ENCODE data around the gene SIAH3.

DNA sequence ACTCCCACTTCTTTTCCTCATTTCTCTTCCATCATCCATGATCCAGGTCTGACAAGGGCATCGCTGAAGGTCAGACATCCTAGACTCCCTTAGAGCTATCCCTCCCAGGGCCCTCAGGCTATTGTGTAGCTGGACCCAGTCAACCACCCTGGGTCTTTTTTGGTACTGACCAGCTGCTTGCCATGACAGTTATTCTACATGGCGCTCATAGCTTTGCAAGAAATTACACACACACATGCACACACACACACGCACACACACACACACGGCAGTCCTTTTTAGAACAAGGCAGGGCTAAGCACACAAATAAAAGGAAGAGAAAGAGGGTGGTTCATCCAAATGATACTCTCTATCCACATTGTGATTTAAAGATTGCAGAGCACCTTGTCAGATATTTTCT is 18.3 kb downstream of the SIAH3 start:
- TF ChIP-seq, protein P1, sequence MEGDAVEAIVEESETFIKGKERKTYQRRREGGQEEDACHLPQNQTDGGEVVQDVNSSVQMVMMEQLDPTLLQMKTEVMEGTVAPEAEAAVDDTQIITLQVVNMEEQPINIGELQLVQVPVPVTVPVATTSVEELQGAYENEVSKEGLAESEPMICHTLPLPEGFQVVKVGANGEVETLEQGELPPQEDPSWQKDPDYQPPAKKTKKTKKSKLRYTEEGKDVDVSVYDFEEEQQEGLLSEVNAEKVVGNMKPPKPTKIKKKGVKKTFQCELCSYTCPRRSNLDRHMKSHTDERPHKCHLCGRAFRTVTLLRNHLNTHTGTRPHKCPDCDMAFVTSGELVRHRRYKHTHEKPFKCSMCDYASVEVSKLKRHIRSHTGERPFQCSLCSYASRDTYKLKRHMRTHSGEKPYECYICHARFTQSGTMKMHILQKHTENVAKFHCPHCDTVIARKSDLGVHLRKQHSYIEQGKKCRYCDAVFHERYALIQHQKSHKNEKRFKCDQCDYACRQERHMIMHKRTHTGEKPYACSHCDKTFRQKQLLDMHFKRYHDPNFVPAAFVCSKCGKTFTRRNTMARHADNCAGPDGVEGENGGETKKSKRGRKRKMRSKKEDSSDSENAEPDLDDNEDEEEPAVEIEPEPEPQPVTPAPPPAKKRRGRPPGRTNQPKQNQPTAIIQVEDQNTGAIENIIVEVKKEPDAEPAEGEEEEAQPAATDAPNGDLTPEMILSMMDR (IDR thresholded peaks at IDR 0.05; ENCODE audit: insufficient read depth, low read length, poor library complexity, severe bottlenecking), result no peak
- no peak for TF ChIP-seq EZH2phosphoT487 (conservative IDR thresholded peaks at IDR 0.05; ENCODE audit: low read length)

Measured in SU-DHL-6 (cell line).